ENCODE results near the gene BCL11B.
"Not testable (repeated sequence)": the region's sequence is repeated elsewhere in the genome, so short reads cannot be mapped to it uniquely, and the experiment has no call there.

BCL11B gene

DNA sequence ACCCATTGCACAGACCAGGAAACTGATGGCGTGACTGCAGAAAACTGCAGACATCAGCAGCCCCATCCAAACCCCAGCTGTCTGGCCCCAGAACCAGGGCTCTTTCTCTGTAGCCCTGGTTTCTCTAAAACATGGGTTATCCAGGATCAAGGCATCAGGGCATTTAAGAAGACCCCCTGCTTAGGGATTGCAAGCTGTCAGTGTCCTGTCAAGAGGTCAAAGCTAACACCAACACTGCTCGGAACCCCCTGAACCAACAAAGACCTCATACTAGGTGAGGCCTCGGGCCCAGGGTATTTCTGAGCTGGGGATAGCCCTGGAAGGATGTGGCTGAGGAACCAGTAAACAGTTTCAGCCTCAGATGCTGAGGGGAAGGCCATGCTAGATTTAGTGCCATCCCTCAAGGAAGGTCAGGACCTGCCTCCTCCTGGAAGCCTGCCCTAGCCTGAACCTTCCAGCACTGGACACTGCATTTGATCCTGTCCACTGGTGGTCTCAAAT, 39.2 kb downstream of the BCL11B start:
- Mint-ChIP-seq H3K4me1 (no peaks in the 10 kb centered on the region), H3K27ac (no peak overlapping the region), H3K4me3 (no peak overlapping the region), H3K27me3 (no peaks in the 10 kb centered on the region), H3K36me3 (no peaks in the 10 kb centered on the region), H3K9me3 (peaks cover 11% of the 10 kb centered on the region)
- no peak for ATAC-seq

- H3K4me3 Mint-ChIP-seq = no peak overlapping the region
- no peaks in the 10 kb centered on the region for H3K27me3 Mint-ChIP-seq
- H3K9me3 Mint-ChIP-seq = peaks cover 9% of the 10 kb centered on the region
- no peak for ATAC-seq
- no peak overlapping the region for H3K27ac Mint-ChIP-seq
- H3K36me3 Mint-ChIP-seq = no peaks in the 10 kb centered on the region
- no peaks in the 10 kb centered on the region for H3K4me1 Mint-ChIP-seq
These were observed 39.9 kb downstream of the BCL11B start for GRCh38 chr14:99231850-99232713.

GRCh38 chr14:99231161-99231849, 40.7 kb downstream of the BCL11B start:
- Mint-ChIP-seq H3K4me3 (no peak overlapping the region), H3K27me3 (no peaks in the 10 kb centered on the region), H3K4me1 (no peaks in the 10 kb centered on the region), H3K36me3 (no peaks in the 10 kb centered on the region), H3K27ac (no peak overlapping the region), H3K9me3 (peaks cover 9% of the 10 kb centered on the region)
- ATAC-seq = peak; percentile 34

DNA sequence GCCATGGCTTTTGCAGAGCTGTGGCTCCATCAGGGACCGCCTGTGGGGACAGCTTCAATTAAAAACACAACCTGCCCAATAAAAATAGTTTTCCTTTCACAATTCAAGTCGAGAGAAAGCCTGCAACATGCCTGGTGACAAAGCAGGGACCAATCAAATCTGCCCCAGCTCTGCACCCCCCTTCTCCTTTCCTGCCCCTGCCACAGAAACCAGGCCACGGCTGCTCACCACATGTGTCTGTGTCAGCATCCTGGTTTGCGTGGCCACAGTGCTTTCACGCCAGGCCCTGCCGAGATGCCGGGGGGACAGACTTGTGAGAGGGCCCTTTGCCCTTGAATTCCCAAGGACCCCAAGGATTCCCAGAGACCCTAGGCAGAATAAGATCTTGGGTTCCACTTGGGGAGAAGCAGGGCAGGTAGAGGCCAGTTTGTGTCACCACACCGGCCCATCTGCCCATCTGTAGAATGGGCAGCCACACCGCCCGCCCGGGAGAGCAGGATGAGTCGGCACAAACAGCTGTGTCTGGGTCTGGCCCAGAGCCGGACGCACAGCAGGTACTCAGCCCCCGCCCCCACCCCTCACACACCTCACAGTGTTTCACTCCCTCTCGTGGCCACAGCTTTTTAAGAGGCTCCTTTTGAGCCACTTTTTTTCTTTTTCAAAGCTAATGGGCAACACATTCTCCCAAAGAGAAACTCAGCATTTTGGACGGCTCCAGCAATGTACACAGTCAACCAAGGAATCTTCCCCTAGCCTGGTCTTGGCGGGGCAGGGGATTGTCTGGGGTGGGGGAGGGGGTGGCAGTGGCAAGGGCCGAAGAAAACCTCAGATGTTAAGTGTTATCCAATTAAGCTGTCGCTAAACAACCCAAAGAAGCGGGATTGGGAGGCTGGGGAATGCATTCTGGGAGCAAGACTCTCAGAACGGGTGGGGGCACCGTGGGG, 41.5 kb downstream of the BCL11B start:
- Mint-ChIP-seq H3K4me1 (no peaks in the 10 kb centered on the region), H3K27ac (no peak overlapping the region), H3K9me3 (peaks cover 9% of the 10 kb centered on the region), H3K36me3 (no peaks in the 10 kb centered on the region), H3K27me3 (no peaks in the 10 kb centered on the region), H3K4me3 (no peak overlapping the region)
- ATAC-seq = no peak

GRCh38 chr14:99229654-99230207, 42.3 kb downstream of the BCL11B start:
- H3K4me3 Mint-ChIP-seq = no peak overlapping the region
- ATAC-seq = no peak
- H3K9me3 Mint-ChIP-seq = peaks cover 5% of the 10 kb centered on the region
- no peak overlapping the region for H3K27ac Mint-ChIP-seq
- H3K36me3 Mint-ChIP-seq = no peaks in the 10 kb centered on the region
- no peaks in the 10 kb centered on the region for H3K27me3 Mint-ChIP-seq
- no peaks in the 10 kb centered on the region for H3K4me1 Mint-ChIP-seq

GRCh38 chr14:99228760-99229159, 43.2 kb downstream of the BCL11B start:
- not testable (repeated sequence) for H3K36me3 Mint-ChIP-seq, H3K4me3 Mint-ChIP-seq, ATAC-seq, H3K4me1 Mint-ChIP-seq, H3K27me3 Mint-ChIP-seq, H3K27ac Mint-ChIP-seq, H3K9me3 Mint-ChIP-seq

GRCh38 chr14:99226687-99227086, 45.3 kb downstream of the BCL11B start:
- no peaks in the 10 kb centered on the region for H3K4me1 Mint-ChIP-seq
- peaks cover 8% of the 10 kb centered on the region for H3K9me3 Mint-ChIP-seq
- no peak for ATAC-seq
- no peak overlapping the region for H3K4me3 Mint-ChIP-seq
- no peaks in the 10 kb centered on the region for H3K27me3 Mint-ChIP-seq
- H3K27ac Mint-ChIP-seq = no peak overlapping the region
- no peaks in the 10 kb centered on the region for H3K36me3 Mint-ChIP-seq

- no peak for ATAC-seq
- no peaks in the 10 kb centered on the region for H3K36me3 Mint-ChIP-seq
- no peak overlapping the region for H3K4me3 Mint-ChIP-seq
- H3K4me1 Mint-ChIP-seq = no peaks in the 10 kb centered on the region
- no peak overlapping the region for H3K27ac Mint-ChIP-seq
- H3K9me3 Mint-ChIP-seq = peaks cover 8% of the 10 kb centered on the region
- H3K27me3 Mint-ChIP-seq = no peaks in the 10 kb centered on the region
These were observed 46.4 kb downstream of the BCL11B start for GRCh38 chr14:99225436-99226203.

DNA sequence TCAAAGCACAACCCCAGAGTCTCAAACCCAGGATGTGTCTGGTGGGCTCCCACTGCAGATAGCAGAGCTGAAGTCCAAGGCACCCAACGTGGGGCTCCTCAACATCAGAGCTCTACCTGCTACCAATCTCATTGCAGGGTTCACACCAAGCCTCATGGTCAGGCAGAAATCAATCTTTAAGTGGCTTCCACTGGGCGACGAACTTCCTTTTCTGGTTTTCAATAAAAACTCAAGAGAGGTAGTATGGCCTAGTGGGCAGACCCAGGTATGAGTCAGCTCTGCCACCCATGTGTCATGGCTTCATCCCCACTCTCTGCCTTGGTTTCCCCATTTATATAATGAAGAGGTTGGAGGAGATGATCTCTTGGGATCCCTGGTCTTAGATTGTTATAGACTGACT, 47.0 kb downstream of the BCL11B start:
- Mint-ChIP-seq H3K9me3 (peaks cover 12% of the 10 kb centered on the region), H3K36me3 (no peaks in the 10 kb centered on the region), H3K27me3 (no peaks in the 10 kb centered on the region), H3K27ac (no peak overlapping the region), H3K4me1 (no peaks in the 10 kb centered on the region), H3K4me3 (no peak overlapping the region)
- ATAC-seq = no peak

DNA sequence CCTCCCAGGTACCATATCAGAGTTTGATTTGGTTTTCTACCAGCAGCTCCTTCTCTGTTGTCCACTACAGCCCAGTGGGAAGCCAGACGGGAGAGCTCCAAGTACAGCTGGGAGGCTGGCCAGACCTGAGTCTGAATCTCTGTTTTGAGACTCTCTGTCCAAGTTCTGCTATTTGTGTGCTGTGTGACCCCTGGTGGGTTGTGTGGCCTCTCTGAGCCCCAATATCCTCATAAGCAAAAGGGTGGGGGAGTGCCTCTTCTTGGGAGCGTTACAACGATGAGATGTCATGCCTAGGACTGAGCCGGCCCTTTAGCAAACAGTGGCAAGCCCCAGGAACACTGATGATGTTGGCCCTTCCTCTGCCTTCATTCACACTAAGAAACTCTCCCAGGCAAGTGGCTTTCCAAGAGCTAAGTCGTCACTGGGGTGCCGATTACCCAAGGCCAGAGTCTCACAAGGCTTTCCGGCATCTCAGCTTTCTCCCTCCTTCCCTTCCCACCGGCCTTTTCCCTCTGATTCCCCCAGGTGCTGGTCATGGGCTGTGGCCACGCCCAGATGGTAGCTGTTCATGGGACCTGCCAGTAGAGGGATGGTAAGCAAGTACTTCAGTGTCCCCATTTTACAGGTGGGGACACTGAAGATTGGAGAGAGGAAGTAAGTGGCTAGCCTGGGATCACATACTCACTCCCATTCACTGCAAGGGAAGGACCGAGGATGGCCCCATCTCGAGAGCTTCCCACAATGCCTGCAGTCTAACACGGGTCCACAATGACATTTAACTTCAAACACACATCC, 47.7 kb downstream of the BCL11B start:
- no peaks in the 10 kb centered on the region for H3K4me1 Mint-ChIP-seq
- peaks cover 12% of the 10 kb centered on the region for H3K9me3 Mint-ChIP-seq
- no peak overlapping the region for H3K27ac Mint-ChIP-seq
- no peak for ATAC-seq
- no peaks in the 10 kb centered on the region for H3K27me3 Mint-ChIP-seq
- no peak overlapping the region for H3K4me3 Mint-ChIP-seq
- H3K36me3 Mint-ChIP-seq = no peaks in the 10 kb centered on the region

- no peak for ATAC-seq
- Mint-ChIP-seq H3K4me3 (no peak overlapping the region), H3K27me3 (no peaks in the 10 kb centered on the region), H3K27ac (no peak overlapping the region), H3K9me3 (peaks cover 15% of the 10 kb centered on the region), H3K36me3 (no peaks in the 10 kb centered on the region), H3K4me1 (no peaks in the 10 kb centered on the region)
These were observed 50.6 kb downstream of the BCL11B start for GRCh38 chr14:99221445-99221844.

DNA sequence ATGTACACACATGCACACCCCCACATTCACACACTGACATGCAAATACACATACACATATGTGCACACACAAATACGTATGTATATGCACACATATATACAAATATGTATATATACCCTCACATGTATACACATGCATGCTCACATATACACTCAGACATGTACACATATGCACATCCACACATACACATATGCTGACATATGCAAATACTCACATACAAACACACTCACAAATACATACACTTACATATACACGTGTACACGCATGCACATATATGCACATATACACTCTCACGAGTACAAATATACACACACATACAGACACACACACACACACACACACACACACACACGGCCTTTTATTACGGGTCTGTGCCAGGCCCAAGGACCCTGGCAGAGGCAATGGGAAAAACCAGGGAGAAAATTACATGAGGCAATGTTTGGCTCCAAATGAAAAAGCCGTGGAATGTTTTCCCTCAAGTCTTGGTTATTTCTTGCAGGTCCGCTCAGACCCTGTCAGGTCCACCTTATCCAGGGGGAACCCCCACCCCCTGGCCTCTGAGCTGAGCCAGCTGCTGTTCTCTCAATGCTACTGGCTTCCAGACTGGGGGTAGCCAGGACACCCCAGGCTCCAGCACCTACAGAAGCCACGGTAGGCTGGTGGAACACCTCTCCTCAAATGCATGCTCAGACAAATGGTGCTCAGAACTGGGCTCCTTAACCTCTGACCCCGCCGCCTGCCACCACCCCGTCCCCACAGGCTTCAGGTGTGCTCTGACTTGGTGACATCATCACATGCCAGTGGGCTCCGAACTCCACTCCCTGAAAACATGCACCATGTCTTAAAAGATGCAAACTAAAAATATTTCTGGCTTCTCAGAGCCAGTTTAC, 54.7 kb downstream of the BCL11B start:
- no peaks in the 10 kb centered on the region for H3K4me1 Mint-ChIP-seq
- no peaks in the 10 kb centered on the region for H3K27me3 Mint-ChIP-seq
- no peaks in the 10 kb centered on the region for H3K36me3 Mint-ChIP-seq
- H3K27ac Mint-ChIP-seq = no peak overlapping the region
- peaks cover 16% of the 10 kb centered on the region for H3K9me3 Mint-ChIP-seq
- ATAC-seq = no peak
- H3K4me3 Mint-ChIP-seq = no peak overlapping the region

DNA sequence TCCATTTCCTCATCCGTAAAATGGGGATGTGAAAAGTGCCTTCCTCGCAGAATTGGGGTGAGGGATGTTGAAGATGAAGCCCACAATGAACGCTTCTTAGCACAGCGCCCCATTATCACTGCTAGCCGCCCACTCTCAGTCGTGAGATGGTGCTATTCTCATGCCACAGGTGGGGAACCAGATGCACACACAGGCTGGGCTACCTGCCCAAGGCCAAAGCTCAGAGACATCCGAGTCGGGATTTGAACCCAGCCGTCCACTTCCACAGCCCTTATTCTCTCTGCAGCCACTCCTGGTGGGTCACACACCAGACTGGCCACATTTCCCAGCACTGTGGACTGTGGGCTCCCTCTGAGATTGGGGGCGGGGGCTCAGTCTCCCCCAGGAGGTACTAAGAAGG, 55.8 kb downstream of the BCL11B start:
- ATAC-seq = no peak
- H3K36me3 Mint-ChIP-seq = no peaks in the 10 kb centered on the region
- H3K9me3 Mint-ChIP-seq = peaks cover 16% of the 10 kb centered on the region
- H3K4me1 Mint-ChIP-seq = no peaks in the 10 kb centered on the region
- no peak overlapping the region for H3K27ac Mint-ChIP-seq
- H3K4me3 Mint-ChIP-seq = no peak overlapping the region
- no peaks in the 10 kb centered on the region for H3K27me3 Mint-ChIP-seq

Data from stimulated activated memory B cell treated with anti-CD40 and anti-IgM and Interleukin-4, amounts not matched to agents 10 μg/mL and 1 μg/mL and 100 μg/mL, for 72 hours (primary cell).